NOMO-1 treated with dmso at 0.1 percent for 144 hours (cell line): ENCODE data around the gene TSPEAR.
"Not testable (repeated sequence)": the region's sequence is repeated elsewhere in the genome, so short reads cannot be mapped to it uniquely, and the experiment has no call there.

Experiments
- DNase-seq: peaks from one replicate; lab custom pipeline; 2025; ENCODE audit not compliant: unreplicated experiment; lab: John Stamatoyannopoulos, UW

Gene TSPEAR

GRCh38 chr21:44703731-44704635 lies 7.4 kb downstream of the TSPEAR start:
- no peak for DNase-seq

DNA sequence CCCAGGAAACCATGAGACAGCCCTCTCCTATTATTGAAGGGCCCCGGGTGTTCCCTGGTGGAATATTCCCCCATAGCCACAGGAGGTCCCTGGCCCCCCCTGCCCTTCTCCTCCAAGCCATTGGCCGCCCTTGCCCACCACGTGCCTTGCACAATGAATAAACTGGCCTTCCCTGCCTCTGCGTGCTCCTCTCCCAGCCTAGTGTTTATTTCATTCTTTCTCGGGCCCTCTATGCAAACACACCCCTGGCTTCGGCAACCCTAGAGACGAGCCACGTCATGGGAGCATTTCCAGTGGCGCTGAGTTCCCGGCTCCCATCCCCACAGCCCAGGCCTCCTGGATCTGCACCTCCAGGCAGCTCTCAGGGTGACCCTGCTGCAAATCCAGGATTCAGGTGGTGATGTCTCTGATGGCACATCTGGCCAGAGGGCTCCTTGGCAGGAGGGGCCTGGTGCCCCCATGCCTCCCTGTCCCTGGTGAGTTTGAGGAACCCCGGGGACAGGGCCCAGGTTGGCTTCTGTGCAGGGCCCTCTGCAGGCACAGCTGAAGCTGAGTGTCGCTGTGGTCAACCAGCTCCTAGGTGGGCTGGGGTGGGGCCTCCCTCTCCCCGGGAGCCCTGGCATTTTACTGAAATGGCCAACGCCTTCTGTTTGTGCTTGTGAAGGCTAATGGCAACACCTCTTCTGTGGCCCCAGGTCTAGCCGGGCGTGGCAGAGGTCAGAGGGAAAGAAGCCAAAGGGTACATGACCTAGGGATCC lies 8.2 kb downstream of the TSPEAR start:
- no peak for DNase-seq

GRCh38 chr21:44702111-44702972 lies 9.0 kb downstream of the TSPEAR start:
- no peak for DNase-seq

GRCh38 chr21:44701541-44701940 lies 9.8 kb downstream of the TSPEAR start:
- DNase-seq: no peak

- DNase-seq: no peak
These were observed 10.4 kb downstream of the TSPEAR start for GRCh38 chr21:44701023-44701400.

DNA sequence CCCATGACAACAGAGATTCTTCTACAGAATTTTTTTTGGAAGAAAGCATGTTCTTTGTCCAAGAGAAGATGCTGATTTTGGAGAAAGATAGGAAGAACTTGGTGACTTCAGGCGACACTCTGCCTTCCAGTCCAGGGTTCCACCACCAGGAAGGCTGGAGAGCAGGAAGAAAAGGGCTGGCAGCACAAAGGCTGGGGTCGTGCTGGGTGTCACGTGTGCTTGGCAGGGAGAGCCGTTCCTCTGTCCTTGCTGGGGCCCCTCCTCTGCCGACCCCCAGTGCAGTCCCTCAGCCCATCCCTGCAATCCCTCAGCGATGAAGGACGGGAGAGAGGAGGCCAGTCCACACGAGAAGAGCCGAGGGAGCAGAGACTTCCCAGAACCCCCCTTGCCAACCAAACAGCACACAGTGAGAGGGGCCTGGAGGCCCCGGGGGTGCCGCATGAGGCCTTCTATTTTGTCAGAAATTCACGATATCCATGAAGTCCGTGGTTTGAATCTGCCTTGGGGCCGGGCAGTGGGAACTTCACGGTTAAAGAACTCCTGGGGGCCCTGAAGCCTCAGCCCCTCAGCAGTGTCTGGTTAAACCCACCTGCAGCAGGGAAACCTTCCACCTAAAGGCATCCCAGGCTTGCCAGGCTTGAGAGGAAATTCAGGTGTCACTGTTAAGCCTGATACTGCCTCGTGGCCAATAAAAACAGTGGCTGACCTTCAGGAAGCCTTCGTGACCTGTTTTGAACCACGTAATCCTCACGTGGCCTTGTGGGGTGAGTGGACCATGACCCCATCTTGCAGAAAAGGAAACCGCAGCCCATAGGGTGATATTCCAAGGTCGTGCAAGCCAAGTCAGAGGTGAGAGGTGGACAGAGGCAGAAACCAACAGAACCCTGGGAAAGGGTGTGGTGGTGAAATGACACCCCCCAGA lies 11.0 kb downstream of the TSPEAR start:
- no peak for DNase-seq

GRCh38 chr21:44699502-44700001 lies 11.8 kb downstream of the TSPEAR start:
- DNase-seq: no peak

- DNase-seq: no peak
These were observed 13.3 kb downstream of the TSPEAR start for GRCh38 chr21:44697811-44698734.

DNA sequence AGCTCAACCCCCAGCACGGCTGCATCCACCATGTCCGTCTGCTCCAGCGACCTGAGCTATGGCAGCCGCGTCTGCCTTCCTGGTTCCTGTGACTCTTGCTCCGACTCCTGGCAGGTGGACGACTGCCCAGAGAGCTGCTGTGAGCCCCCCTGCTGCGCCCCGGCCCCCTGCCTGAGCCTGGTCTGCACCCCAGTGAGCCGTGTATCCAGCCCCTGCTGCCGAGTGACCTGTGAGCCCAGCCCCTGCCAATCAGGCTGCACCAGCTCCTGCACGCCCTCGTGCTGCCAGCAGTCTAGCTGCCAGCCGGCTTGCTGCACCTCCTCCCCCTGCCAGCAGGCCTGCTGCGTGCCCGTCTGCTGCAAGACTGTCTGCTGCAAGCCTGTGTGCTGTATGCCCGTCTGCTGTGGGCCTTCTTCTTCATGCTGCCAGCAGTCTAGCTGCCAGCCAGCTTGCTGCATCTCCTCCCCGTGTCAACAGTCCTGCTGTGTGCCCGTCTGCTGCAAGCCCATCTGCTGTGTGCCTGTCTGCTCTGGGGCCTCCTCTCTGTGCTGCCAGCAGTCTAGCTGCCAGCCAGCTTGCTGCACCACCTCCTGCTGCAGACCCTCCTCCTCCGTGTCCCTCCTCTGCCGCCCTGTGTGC lies 14.1 kb downstream of the TSPEAR start, which contains the start of gene KRTAP10-12:
Gene KRTAP10-12, plus strand, starts transcription at position 1 of the 639 bp plus-strand sequence. Its CDS starts 30 bp downstream, at position 31.
- not testable (repeated sequence) for DNase-seq

DNA sequence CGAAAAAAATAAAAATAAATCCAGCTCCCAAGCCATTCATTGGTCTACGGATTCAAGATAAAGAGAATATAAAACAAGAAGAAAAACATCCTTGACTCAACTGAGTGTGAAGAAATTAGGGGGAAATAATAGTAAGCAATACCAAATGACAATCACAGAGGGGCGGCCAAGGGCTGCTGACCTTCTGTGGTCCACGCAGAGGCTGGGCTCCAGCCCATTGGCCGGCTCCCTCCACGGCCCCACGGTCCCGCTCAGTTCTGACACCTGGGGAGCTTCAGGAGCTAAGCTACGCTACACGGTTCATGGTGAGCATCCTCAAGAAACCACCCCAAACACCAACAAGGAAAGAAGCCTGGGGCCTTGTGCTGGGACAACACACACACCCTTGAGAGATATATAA lies 14.8 kb downstream of the TSPEAR start:
- no peak for DNase-seq

- DNase-seq: no peak
These were observed 15.7 kb downstream of the TSPEAR start for GRCh38 chr21:44695641-44696040.

DNA sequence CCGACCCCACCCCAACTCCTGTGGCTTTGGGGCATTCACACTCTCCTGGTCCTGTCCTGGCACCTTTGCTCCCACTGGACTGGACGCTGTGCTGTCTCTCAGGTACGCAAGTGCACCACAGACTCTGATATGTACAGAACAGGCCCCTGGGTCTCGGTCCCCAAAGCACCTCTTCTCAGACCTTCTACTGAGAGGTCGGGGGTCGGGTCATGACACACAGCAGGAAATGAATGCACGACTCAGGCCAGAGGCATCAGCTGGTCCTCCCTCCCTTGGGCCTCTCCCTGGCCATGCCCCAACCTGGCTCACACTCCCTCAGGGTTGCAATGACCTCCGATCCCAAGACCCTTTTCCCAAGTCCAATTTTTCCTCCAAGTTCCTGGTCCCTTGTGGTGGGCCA lies 16.2 kb downstream of the TSPEAR start:
- DNase-seq: no peak

GRCh38 chr21:44694776-44695175 lies 16.6 kb downstream of the TSPEAR start:
- no peak for DNase-seq

DNA sequence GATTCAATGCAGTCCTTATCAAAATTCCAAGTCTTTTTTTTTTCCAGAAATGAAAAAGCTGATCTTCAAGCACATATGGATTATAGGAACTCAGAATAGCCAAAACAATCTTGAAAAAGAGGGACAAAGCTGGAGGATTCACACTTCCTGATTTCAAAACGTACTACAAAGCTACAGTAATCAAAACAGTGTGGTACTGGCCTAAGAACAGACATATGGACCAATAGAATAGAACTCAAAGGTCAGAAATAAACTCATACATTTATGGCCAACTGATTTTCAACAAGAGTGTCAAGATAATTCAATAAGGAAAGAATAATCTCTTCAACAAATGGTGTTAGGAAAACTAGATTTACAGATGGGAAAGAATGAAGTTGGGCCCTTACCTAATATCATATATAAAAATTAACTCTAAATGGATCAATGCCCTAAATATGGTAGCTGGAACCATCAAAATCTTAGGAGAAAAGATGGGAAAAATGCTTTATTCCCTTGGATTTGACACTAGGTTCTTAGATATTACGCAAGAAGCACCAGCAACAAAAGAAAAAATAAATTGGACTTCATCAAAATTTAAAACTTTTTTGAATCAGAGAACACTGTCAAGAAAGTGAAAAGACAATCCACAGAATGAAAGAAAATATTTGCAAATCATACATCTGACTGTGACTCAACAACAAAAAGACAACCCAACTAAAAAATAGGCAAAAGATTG lies 18.4 kb downstream of the TSPEAR start:
- no peak for DNase-seq

- no peak for DNase-seq
These were observed 19.7 kb downstream of the TSPEAR start for GRCh38 chr21:44691686-44692085.

- not testable (repeated sequence) for DNase-seq
These were observed 21.6 kb downstream of the TSPEAR start for GRCh38 chr21:44689740-44690139.

DNA sequence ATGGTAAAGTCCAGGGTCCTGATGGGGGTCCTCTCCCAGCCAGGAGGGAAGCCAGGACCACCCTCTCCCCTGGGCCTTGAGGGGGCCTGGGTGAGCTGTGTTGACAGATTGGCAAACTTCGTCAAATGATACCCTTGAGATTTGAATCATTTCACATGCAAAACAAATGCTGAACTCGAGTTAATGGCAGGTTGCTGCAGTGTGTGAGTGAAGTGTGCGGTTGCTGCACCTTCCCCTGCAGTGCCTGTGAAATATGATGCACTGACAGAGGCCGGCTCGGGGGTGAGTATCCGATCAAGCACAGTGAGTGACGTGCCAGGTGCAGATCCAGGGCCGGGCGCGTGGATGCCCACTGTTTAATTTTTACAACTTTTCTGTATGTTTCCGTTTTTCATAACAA lies 23.7 kb downstream of the TSPEAR start:
- no peak for DNase-seq
